Amygdala (tissue), 56 donors: ENCODE data around the gene GLCE.
A peak's percentile ranks its signal among the peaks of the same experiment; 100 is the strongest.
"Not testable (repeated sequence)": the region's sequence is repeated elsewhere in the genome, so short reads cannot be mapped to it uniquely, and the experiment has no call there.

Experiments used
- DNase-seq, 56 donors: peaks; one replicate each; lab custom pipeline; 2025; lab: John Stamatoyannopoulos, UW

The GLCE gene

DNA sequence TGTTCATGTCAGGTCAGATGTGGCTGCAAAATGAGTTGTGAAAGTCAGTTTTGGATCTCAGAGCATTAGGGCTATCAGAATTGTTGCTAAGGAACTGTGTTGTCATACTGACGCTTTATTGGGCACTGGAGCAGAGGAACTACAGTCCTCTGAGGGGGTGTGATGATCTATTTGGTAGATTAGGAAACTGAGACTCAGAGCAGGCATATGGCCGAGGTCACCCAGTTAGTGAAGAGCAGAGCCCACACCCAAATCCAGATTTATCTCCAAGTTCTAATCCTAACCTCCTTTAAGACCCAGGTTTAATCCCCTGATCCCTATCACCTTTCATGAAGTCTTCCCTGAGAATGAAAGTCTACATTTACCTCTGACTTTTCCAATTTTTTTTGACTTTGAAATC is 25.6 kb upstream of the GLCE start:
- DNase-seq: no peak

DNA sequence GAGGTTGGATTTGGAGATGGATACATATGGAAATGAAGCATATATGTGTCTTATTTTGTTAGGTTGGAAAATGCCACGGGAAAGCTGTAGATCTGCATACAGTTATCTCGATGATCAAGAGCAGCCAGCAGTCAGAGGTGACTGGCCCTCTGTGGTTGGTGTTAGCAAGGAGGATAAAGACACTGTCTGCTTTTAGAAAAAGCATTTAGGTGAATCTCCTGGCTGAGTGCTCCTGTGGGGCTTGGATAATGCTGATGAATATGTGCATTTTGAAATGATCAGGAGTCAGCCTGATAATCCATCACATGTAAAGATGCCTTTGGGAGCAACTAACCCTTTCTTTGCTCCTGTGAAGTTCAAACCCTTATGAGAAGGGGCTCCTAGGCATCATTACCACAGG is 24.9 kb upstream of the GLCE start:
- no peak for DNase-seq

DNA sequence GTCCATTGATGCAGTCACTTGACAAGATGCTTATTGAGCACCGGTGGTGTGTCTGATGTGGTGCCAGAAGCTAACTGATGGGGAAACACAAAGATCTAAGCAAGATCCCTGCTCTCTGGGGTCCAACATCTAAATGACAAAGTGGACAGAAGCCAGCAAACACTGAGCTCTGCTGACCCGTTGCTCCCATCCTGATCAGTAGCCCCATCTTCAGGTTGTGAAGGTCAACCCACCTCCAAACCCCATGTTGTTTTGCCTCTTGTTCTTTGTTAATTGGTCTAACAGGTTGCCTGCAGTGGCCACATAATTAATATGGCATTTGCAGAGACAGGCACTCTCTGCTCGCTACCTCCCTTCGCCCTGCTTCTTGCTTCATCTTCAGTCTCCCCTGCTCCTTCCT is 21.5 kb upstream of the GLCE start:
- DNase-seq: no peak

DNA sequence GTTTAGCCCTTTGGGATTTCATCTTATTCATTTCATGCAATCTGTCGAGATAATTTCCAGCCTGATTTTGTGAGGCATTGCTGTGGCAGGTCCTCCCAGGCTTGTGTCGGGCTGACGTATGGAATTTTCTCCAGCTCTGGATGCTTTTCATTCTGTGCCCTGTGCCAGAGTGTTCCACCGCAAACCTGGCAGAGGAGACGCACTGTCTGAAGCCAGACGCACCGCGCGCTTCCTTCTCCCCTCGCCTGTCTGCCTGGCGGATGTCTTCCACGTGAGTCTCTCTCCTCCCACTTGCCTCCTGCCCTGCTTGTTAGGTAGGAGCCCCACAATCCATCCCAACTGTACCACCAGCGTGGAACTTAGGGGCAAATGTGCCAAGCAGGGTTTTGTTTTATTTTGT is 20.1 kb upstream of the GLCE start:
- DNase-seq: no peak

DNA sequence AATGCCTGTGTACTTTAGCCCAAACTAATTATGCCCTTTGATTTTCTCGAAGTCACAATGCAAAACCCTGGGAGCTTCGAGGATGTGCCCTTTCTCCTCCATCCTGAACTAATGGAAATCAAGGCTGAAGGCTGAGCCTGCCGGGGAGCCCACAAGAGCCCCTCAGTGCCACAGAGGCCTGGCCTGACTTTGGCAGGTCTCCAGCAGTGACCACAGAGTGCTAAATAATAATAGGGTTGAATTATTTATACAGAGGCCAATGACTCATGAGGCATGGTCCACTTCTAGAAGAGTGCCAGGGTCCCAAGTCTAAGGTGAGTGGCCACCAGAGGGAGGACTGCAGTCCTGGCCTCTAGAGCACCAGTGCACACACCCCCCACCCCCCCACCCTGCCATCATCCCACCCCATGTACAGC is 19.1 kb upstream of the GLCE start:
- peak in 2 of 56 donors; percentile 14 to 64 for DNase-seq

DNA sequence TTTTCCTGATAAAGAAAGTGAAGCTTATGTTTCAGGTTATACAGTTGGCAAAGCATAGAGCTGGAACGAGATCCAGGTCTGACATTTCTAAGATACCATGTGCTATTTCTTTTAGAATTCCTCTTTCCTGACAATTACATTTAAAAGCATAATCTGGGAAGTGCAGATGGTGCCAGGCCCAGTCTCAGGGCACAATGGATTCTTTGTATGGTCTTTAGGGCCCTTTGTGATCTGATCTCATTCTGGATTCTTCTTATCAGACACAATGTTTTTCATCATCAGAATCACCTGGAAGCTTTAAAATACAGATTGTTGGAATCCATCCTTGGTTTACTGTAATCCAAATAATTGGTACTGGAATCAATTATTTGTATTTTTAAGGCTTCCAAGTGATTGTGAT is 18.6 kb upstream of the GLCE start:
- peak in 1 of 56 donors; percentile 14 for DNase-seq

DNA sequence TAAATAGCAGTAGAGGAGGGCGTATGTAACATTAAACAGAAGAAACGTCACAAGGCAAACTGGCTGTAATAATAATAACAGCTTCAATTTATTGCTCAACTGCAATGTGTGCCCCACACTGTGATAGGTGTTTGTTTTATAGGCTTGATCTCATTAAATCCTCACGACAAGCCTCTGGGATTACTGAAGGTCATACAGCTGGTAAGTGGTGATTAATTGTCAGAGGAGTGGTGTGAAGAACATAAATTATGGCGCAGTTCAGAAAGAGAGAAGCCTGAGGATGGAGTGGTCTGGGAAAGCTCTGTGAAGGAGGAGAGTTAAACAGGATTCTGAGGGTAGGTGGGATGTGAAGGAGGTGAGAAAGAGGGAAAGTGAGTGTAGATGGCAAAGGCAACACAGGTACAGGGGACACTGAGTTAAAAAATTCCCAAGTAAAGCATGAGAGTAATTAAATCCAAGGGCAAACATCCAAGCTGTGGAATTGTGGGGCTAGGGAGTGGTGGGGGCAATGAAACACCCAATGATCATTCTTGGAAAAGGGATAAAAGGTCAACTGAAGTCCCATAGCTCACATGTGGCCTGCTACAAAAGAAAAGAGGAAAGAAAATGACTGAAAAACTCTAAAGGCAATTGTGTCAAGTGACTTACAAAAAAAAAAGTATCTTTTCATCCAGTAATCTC is 16.5 kb upstream of the GLCE start:
- no peak for DNase-seq

DNA sequence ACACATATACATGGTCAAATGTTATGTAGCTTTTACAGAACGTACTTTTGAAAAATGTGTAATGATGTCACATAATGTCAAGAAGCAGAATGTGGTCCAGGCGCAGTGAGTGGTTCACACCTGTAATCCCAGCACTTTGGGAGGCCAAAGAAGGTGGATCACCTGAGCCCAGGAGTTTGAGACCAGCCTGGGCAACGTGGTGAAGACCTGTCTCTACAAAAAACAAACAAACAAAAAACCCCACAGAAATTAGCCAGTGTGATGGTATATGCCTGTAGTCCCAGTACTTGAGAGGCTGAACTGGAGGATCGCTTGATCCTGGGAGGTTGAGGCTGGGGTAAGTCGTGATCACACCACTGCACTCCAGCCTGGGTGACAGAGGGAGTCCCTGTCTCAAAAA is 15.9 kb upstream of the GLCE start:
- no peak for DNase-seq

DNA sequence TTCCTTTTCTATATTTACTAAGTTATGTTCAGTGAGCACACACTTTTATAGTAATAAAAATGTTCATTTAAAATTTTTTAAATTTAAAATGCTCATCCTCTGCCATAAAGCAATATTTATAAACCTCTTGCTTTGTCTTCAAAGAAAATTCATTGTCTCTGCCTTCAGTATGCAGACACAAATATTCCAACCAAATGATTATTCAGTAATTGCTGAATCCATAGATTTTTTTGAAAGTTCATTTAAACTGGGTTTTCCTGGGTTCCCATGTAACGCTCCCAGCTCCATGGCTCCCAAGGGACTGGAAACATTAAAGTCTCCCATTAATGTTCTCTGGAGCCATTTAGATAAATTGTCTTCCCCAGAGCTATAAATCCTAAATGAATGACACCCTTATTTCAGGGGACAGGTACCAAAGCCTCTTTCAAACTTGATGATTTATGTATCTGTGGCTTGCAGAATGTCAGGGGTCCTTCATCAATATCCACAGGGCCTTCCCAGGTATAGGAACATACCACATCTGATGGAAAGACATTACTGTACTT is 15.2 kb upstream of the GLCE start:
- no peak for DNase-seq

DNA sequence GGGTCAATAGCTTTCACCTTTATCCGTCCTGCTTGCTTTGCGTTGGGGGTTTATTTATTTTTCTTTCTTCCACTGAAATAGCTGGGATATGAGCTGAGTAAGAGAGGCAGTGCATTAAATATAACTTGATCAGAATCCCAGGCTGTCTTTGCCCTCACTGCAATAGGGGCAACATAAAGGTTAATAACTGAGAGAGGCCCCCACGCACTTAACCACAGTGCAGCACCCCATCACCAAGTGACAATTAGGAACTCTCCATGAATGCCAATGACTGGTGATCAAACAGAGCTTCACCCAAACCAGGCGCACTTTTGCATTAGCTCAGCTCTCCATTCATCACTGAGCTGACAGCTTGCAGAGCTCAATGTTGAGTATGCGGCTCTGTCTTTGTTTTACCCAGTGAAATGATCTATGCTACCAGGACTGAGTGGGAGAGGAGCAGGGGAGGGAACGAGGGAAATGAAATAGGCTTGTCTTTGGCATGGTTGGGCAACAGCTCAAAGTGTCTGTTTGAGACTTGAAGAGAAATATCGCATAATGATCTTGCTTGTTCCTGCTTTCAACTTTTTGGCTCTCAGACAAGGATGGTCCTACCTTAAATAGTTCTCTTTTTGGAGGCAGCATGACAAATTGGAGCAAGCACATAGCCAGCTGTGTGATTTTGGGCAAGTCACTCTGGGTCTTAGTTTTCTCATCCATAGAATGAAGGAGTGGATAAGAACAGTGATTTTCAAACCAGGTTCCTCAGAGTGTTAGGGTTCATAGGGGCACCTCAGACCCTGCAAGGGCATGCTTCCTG is 14.5 kb upstream of the GLCE start:
- DNase-seq: peak in 19 of 56 donors; percentile 9 to 56 (median 39)

DNA sequence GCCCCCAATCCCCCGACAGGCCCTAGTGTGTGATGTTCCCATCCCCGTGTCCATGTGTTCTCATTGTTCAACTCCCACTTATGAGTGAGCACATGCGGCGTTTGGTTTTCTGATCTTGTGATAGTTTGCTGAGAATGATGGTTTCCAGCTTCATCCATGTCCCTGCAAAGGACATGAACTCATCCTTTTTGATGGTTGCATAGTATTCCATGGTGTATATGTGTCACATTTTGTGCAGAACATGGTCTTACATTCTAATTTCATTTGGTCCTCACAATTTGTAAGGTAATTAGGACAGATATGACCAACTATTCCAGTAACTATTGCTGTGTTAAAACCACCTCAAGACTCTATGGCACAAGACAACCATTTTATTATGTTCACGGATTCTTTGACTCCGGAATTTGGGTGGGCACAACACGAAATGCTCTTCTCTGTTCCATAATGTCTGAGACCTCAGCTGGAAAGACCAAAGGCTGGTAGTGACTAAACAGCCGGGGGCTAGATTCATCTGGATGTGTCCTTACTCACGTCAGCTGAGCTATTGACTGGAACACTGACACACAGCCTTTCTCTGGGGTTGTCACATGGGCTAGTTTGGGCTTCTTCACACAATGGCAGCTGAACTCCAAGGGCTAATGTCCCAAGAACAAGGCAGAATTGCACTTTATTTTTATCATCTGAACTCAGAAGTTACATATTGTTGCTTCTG is 13.6 kb upstream of the GLCE start:
- no peak for DNase-seq

DNA sequence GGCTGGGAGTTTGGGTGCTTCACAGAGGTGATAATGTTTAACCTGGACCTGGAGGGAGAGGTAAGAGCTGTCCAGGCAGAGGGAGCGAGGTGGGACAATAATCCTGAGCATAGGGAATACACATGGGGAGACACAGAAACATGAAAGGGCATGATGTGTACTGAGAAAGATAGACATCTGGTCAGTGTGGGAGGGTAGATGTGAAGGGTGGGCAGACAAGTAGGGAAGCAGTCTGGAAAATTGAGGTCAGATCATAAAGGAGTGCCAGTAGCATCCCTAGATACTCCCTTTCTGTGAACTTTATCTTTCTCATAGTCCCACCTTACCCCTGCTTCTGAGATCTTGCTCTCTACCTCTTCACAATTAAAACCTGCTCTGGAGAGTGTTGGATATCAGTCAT is 12.0 kb upstream of the GLCE start:
- no peak for DNase-seq

DNA sequence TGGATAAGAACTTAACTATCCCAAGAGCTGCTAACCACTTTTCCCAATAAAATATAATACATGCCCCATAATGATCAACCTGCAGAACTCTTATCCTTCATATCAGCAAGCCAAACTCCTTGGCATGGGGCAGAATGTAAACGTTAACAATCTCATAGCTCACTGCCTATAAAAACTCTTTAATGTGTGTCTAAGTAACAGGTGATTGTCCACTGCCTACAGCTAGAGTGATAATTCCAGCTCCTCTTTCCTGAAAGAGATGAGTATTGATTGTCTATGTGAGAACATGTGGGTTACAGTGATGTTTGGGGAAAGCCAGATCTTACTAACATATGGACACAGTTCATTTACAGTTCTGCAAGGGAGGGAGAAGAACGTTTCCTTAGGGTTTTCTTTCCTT is 11.3 kb upstream of the GLCE start:
- no peak for DNase-seq

DNA sequence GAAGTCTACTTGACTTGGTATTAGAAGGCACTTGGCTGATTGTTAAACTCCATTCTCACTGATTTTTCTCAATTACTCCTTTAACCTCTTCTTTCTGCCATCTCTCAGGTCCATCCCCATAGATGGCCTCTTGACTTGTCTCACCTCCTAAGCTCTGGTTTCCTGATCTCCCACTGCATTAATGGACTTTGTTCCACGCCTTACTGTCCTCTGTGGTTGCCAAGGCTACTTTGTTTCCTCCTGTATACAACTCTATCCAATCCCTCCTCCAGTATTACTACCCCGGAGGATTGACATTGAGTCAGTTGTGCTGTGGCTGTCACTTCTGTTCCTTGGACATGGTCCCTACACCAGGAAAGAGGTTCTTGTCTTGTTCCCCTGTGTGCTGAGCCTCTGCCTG is 10.6 kb upstream of the GLCE start:
- no peak for DNase-seq

DNA sequence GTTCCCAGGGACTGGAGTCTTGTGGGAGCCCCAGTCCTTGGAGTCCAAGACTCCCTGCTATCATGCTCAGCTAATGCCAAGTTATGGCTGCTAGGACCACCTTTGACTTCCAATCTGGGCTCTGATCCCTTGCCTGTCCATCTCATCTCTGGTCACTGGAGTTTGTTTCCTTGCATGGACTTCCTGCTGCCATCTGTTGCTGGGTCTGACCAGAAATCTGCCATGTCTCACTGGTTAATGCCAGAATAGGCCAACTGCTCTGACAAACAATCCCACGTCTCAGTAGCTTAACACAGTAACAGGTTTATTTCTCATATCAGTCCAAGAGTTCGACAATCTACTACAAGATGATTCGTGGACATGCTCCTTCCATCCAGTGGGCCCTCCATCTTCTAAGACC is 10.1 kb upstream of the GLCE start:
- DNase-seq: no peak

DNA sequence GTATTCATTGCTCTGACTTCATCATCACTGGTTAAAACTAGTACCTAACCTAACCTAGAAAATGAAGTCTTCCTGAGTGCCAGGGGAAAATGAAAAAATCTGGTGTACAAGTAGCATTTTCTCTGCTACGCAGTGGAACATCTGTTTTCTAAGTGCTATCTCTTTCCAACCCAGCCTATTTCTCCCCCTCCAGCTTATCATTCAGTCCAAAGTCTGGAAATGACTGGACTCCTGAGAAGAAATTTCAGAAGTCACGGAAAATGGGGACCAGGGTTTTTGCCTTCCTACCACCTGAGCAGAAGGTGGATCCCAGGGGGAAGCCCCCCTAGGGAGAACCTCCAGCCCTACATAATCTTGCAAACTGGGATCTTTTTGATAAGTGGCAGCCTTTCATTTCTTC is 9.6 kb upstream of the GLCE start:
- no peak for DNase-seq

DNA sequence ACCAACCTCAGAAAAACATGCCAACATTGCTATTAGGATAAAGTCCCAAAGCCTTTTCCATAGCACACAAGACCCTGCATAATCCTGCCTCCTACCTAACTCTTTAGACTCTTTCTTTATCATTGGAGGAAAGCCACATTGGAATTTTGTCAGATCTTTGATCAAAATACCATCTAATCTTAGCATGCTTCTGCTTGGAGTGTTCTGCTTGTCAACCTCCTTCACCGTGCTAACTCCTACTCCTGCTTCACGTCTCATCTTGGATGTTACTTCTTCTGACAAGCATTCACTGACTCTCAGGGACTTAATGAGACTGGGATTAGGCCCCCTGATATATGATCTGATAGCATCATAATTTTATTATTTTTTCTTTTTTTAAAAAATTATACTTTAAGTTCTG is 7.4 kb upstream of the GLCE start:
- DNase-seq: no peak

DNA sequence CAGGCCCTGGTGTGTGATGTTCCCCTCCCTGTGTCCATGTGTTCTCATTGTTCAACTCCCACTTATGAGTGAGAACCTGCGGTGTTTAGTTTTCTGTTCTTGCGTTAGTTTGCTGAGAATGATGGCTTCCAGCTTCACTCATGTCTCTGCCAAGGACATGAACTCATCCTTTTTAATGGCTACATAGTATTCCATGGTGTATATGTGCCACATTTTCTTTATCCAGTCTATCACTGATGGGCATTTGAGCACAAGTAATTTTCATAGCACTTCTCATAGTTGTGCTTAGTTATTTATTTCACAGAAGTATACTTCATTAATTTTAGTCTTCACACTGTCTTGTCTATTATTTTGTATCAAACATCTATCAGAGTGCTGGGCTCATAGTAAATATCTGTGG is 6.8 kb upstream of the GLCE start:
- not testable (repeated sequence) for DNase-seq

DNA sequence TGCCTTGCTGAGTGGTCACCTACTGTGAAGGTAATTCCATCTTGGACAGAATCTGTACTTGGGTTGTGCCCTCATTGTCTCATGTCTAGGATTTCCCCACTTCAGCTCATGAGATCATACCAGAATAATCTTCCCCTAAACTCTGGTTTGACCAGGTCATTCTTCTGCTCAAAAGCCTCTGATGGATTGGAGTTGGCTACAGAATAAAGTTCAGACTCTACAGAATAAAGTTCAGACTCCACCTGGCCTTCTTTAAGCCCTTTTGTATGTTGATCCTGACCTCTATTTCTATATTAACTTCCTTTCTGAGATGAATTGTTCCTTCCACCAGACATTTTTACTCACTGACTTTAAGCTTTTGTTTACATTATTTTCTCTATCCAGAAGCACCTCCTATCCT is 6.4 kb upstream of the GLCE start:
- DNase-seq: no peak

DNA sequence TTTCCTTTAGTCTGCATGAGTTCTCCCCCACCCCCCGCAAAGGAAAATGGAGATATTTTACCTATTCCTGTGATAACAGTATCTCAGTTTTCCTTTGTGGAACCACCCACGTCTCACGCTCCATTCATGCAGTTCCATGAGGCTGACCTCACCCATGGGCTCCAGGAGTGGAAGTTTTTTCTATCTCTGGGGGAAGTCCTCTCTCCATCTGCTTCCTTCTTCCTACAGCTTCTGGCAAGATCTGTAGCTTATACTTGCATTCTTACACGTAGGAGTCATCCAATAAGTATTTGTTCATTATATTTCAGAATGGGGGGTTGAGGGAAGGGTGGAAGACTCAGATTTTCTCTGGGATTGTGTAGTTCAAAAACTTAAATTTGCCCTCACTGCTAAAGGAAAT is 5.8 kb upstream of the GLCE start:
- DNase-seq: peak in 12 of 56 donors; percentile 8 to 60 (median 18)

DNA sequence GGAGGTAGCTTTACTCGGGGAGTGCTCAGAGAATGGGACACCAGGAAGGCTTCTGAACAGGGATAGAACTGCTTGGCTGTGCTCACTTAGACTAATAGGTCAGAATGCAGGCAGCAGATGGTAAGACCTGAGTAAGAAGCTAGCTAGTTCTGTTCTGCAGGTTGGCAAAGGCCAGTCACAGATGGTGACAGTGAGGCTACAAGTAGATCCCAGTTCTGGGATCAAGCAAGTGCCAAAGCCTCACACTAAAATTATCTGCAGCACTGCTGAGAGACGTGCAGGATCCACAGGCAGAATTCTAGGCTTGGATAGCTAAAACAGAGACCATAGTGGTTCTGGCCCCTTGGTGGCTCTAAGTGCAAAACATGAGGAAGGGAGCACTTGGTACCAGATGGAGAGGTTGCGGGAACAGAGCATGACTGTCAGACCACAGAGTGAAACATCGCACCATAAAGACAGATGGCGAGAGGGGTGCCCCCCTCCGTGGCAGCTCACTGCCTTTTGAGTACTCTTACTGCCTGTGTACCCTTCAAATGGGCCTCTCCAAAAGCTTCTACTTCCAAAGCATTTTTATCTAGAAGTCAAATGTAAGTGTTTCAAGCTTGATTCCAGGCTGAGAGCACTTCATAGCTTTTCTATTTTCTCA is 3.6 kb upstream of the GLCE start:
- peak in 4 of 56 donors; percentile 13 to 62 (median 36) for DNase-seq
